Measurements from ENCODE around the gene CRACR2A.

Gene CRACR2A

GRCh38 chr12:3753544-3754284 lies 805 bp upstream of the CRACR2A start:
- no peak for DNase-seq (ENCODE audit: low read depth in 3 of 3, low spot score in 1 of 3)

GRCh38 chr12:3752096-3752709 lies 706 bp downstream of the CRACR2A start:
- DNase-seq (ENCODE audit: low read depth in 3 of 3, low spot score in 1 of 3): peak in 2 of 3 donors; percentile 29 to 35

- no peak for DNase-seq (ENCODE audit: low read depth in 3 of 3, low spot score in 1 of 3)
These were observed 1.5 kb downstream of the CRACR2A start for GRCh38 chr12:3751151-3752095.

GRCh38 chr12:3750616-3751015 lies 2.3 kb downstream of the CRACR2A start:
- DNase-seq (ENCODE audit: low read depth in 3 of 3, low spot score in 1 of 3): no peak

- DNase-seq (ENCODE audit: low read depth in 3 of 3, low spot score in 1 of 3): no peak
These were observed 4.3 kb downstream of the CRACR2A start for GRCh38 chr12:3748620-3749019.

- no peak for DNase-seq (ENCODE audit: low read depth in 3 of 3, low spot score in 1 of 3)
These were observed 4.8 kb downstream of the CRACR2A start for GRCh38 chr12:3747976-3748619.

GRCh38 chr12:3747543-3747942 lies 5.4 kb downstream of the CRACR2A start:
- DNase-seq (ENCODE audit: low read depth in 3 of 3, low spot score in 1 of 3): no peak

- no peak for DNase-seq (ENCODE audit: low read depth in 3 of 3, low spot score in 1 of 3)
These were observed 6.2 kb downstream of the CRACR2A start for GRCh38 chr12:3746758-3747157.

GRCh38 chr12:3745152-3745551 lies 7.8 kb downstream of the CRACR2A start:
- no peak for DNase-seq (ENCODE audit: low read depth in 3 of 3, low spot score in 1 of 3)

GRCh38 chr12:3744229-3744901 lies 8.5 kb downstream of the CRACR2A start:
- no peak for DNase-seq (ENCODE audit: low read depth in 3 of 3, low spot score in 1 of 3)

GRCh38 chr12:3743803-3744202 lies 9.1 kb downstream of the CRACR2A start:
- DNase-seq (ENCODE audit: low read depth in 3 of 3, low spot score in 1 of 3): no peak

- DNase-seq (ENCODE audit: low read depth in 3 of 3, low spot score in 1 of 3): no peak
These were observed 10.8 kb downstream of the CRACR2A start for GRCh38 chr12:3741882-3742672.

GRCh38 chr12:3740480-3741231 lies 12.3 kb downstream of the CRACR2A start:
- no peak for DNase-seq (ENCODE audit: low read depth in 3 of 3, low spot score in 1 of 3)

- DNase-seq (ENCODE audit: low read depth in 3 of 3, low spot score in 1 of 3): no peak
These were observed 17.5 kb downstream of the CRACR2A start for GRCh38 chr12:3735432-3735831.

- DNase-seq (ENCODE audit: low read depth in 3 of 3, low spot score in 1 of 3): no peak
These were observed 20.0 kb downstream of the CRACR2A start for GRCh38 chr12:3732901-3733300.

- DNase-seq (ENCODE audit: low read depth in 3 of 3, low spot score in 1 of 3): no peak
These were observed 22.8 kb downstream of the CRACR2A start for GRCh38 chr12:3730111-3730510.

- no peak for DNase-seq (ENCODE audit: low read depth in 3 of 3, low spot score in 1 of 3)
These were observed 24.2 kb downstream of the CRACR2A start for GRCh38 chr12:3728686-3729085.

GRCh38 chr12:3727877-3728632 lies 24.9 kb downstream of the CRACR2A start:
- no peak for DNase-seq (ENCODE audit: low read depth in 3 of 3, low spot score in 1 of 3)

Measured in stimulated activated CD4-positive, alpha-beta T cell treated with anti-CD3 and anti-CD28 coated beads, TNF-alpha, amount 100 ng/mL, for 1 hour (primary cell).